Measurements from ENCODE around the gene TMEM184B.

GRCh38 chr22:38298312-38299005, 25.6 kb upstream of the TMEM184B start:
- TF ChIP-seq CTCF (IDR thresholded peaks at IDR 0.05) (no peak), EP300 (IDR thresholded peaks at IDR 0.05) (no peak), POLR2A (IDR thresholded peaks at IDR 0.05) (no peak)

Data from ovary (tissue), 3 donors.